T-helper 17 cell (primary cell): Measurements from ENCODE around the gene TREX2. TPM values are rescaled to one million over a fixed set of nuclear protein-coding genes. Genes with fewer than 3 reads are reported as not detected.

Experiments used
- ATAC-seq: fragments of 150-1000 bp; cut with Tn5 transposase; 2 replicates; pipeline ENCODE4 v1.10.0; 2021; ENCODE audit warnings: mild to moderate bottlenecking, moderate library complexity
- DNase-seq, 3 donors: peaks; one replicate each; pipeline versions ENCODE4 v3.0.0 to v3.0.0-alpha.2; 2020 to 2021
- H3K9me3 ChIP-seq: one replicate; pipeline ENCODE4 v1.7.0; 2013; ENCODE audit warnings: low read length, mild to moderate bottlenecking; ENCODE audit not compliant: control insufficient read depth, poor library complexity, severe bottlenecking
- H3K27ac Mint-ChIP-seq: one replicate; pipeline ENCODE4 v1.8.0; 2022; ENCODE audit warnings: mild to moderate bottlenecking, moderate library complexity, mixed read lengths
- H3K27me3 Mint-ChIP-seq: one replicate; pipeline ENCODE4 v1.8.0; 2022; ENCODE audit warnings: mixed read lengths
- H3K36me3 Mint-ChIP-seq: one replicate; pipeline ENCODE4 v1.8.0; 2022; ENCODE audit warnings: low read depth, mixed read lengths
- H3K4me1 Mint-ChIP-seq: one replicate; pipeline ENCODE4 v1.8.0; 2022; ENCODE audit warnings: mild to moderate bottlenecking, mixed read lengths
- H3K4me3 Mint-ChIP-seq: one replicate; pipeline ENCODE4 v1.8.0; 2022; ENCODE audit warnings: mild to moderate bottlenecking, moderate library complexity, mixed read lengths
- total RNA-seq, 4 donors: library from RNA in 2 of 4; stranded (reverse) in 2 of 4; gene quantifications; one replicate each; pipeline ENCODE4 v1.2.3 and lab custom pipeline; 2022 to 2026

Gene TREX2
- total RNA-seq, 2 donors from 2014 or later: 2.0 to 3.3 TPM

DNA sequence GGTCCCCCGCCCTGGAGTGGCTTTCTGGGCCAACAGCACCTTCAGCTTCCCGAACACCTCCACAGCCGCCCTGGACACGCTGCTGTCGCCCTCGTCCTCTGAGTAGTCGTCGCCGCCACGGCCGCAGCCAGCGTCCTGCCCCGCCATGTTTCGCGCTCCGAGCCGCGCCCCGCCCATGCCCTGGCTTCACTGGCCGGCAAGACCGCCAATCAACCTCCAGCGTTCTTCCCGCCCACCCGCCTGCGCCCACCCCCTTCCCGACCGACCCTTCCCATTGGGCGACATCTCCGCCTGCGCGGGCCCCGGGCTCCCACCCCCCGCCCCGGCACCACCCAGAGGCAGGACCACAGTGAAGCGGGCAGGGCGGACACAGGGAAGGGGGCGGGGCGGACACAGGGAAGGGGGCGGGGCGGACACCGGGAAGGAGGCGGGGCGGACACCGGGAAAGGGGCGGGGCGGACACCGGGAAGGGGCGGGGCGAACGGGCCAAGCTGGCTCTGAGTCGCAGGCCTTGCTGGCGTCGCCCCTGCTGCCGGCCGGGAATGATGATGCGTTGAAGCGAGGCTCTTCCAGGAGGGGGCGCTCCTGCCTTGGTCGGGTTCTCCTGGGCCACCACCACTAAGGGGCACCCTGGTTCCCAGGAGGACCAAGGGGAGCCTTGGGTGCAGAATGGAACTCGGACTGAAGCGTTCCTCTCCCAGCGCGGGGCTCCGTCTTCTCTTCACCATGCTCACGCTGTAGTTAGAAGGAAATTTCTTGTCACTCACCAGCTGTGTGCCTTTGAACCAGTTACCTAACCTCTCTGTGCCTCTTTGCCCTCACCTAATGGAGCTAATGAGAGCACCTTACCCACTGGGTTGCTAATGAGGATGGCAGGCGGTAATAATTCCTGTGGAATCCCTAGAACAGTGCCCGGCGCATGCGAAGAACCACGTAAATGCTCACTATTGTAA lies 24.8 kb upstream of the TREX2 start, which contains the start of gene HAUS7:
Gene HAUS7, minus strand, starts transcription at position 166 of the 953 bp plus-strand sequence. Its CDS starts 19 bp downstream, at position 147.
- Mint-ChIP-seq H3K27me3 (no peaks in the 10 kb centered on the region), H3K36me3 (no peaks in the 10 kb centered on the region), H3K27ac (no peak within 1 kb of the TSS)

DNA sequence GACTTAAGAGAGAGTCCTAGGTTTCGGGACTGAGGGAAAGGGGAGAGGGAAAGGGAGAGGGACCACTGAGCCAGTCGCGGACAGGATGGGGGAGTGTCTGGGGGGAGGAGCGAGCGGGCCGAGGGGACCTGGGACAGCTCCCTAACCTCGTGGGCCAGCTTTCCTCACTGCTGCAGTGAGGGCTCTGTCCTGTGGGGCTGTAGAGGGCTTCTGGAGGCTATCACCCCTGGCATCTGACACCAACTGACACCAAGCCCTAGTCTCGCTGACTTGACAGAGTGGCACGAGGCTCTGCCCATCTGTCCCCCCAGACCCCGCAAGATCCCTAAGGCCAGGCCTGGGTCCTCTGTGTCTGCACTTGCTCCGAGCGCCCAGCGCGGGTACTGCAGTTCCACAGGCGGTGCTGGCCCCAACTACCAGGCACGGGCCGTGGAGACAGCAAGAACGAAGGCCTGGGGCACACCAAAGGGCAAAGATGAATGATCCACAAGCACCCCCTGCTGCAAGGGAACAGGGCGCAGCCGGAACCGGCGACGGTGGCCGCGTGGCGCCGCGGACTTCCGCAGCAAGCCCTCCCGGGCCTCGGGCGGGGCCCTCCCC lies 24.1 kb upstream of the TREX2 start:
- Mint-ChIP-seq H3K36me3 (no peaks in the 10 kb centered on the region), H3K27me3 (no peaks in the 10 kb centered on the region), H3K4me1 (peaks cover 9% of the 10 kb centered on the region), H3K4me3 (peak overlapping the region; percentile 84), H3K27ac (no peak overlapping the region)
- no peaks in the 10 kb centered on the region for H3K9me3 ChIP-seq
- peak in 1 of 3 donors; percentile 26 for DNase-seq
- ATAC-seq: peak; percentile 42

More for the DNA sequence above, 24.8 kb upstream of the TREX2 start, which contains the start of gene HAUS7:
- ATAC-seq: peak; percentile 89
- peak; percentile 76 to 85 (median 80) for DNase-seq
- no peaks in the 10 kb centered on the region for H3K9me3 ChIP-seq
- Mint-ChIP-seq H3K4me1 (peaks cover 9% of the 10 kb centered on the region), H3K4me3 (peak within 1 kb of the TSS; percentile 84)

GRCh38 chrX:153468008-153468580 lies 22.2 kb upstream of the TREX2 start:
- DNase-seq (no peak), ATAC-seq (no peak)
- H3K27me3 Mint-ChIP-seq: no peaks in the 10 kb centered on the region
- H3K9me3 ChIP-seq: no peaks in the 10 kb centered on the region
- no peaks in the 10 kb centered on the region for H3K36me3 Mint-ChIP-seq
- H3K4me1 Mint-ChIP-seq: peaks cover 11% of the 10 kb centered on the region
- H3K4me3 Mint-ChIP-seq: no peak overlapping the region
- no peak overlapping the region for H3K27ac Mint-ChIP-seq

- H3K9me3 ChIP-seq: no peaks in the 10 kb centered on the region
- Mint-ChIP-seq H3K4me1 (peaks cover 11% of the 10 kb centered on the region), H3K4me3 (no peak overlapping the region), H3K36me3 (no peaks in the 10 kb centered on the region), H3K27me3 (no peaks in the 10 kb centered on the region), H3K27ac (no peak overlapping the region)
- DNase-seq (no peak), ATAC-seq (no peak)
Observed at GRCh38 chrX:153465691-153466380, 20.0 kb upstream of the TREX2 start.

- no peak overlapping the region for H3K27ac Mint-ChIP-seq
- H3K4me3 Mint-ChIP-seq: no peak overlapping the region
- DNase-seq (no peak), ATAC-seq (no peak)
- peaks cover 6% of the 10 kb centered on the region for H3K4me1 Mint-ChIP-seq
- H3K27me3 Mint-ChIP-seq: no peaks in the 10 kb centered on the region
- H3K36me3 Mint-ChIP-seq: peaks cover 3% of the 10 kb centered on the region
- no peaks in the 10 kb centered on the region for H3K9me3 ChIP-seq
Observed at GRCh38 chrX:153464116-153464515, 18.3 kb upstream of the TREX2 start.

DNA sequence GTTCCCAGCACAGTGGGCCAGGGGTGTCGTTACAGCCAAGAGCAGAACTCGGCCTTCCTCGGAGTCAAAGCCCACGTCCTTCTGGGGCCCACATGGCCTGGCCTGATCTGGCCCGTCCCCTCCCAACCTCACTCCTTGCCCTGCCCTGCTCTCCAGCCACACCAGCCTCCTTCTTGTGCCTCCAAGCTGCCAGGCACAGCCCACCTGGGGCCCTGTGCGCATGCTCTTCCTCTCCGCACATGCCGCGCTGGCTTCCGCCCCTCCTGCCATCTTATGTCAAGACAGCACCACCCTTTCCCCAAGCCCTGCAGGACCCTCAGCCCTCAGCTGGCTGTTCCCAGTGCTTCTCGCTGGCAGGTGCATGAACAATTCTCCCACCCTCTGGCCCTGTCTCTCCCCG lies 17.7 kb upstream of the TREX2 start:
- Mint-ChIP-seq H3K36me3 (peaks cover 4% of the 10 kb centered on the region), H3K4me1 (peaks cover 6% of the 10 kb centered on the region)
- no peaks in the 10 kb centered on the region for H3K9me3 ChIP-seq

GRCh38 chrX:153463031-153463430 lies 17.2 kb upstream of the TREX2 start:
- no peaks in the 10 kb centered on the region for H3K27me3 Mint-ChIP-seq
- DNase-seq (no peak), ATAC-seq (no peak)
- H3K9me3 ChIP-seq: no peaks in the 10 kb centered on the region
- no peak overlapping the region for H3K27ac Mint-ChIP-seq
- peaks cover 4% of the 10 kb centered on the region for H3K36me3 Mint-ChIP-seq
- H3K4me1 Mint-ChIP-seq: peaks cover 3% of the 10 kb centered on the region
- H3K4me3 Mint-ChIP-seq: no peak overlapping the region

More for the DNA sequence above, 17.7 kb upstream of the TREX2 start:
- H3K4me3 Mint-ChIP-seq: no peak overlapping the region
- no peaks in the 10 kb centered on the region for H3K27me3 Mint-ChIP-seq
- ATAC-seq: no peak
- no peak overlapping the region for H3K27ac Mint-ChIP-seq
- no peak for DNase-seq

GRCh38 chrX:153462291-153462690 lies 16.4 kb upstream of the TREX2 start:
- H3K4me1 Mint-ChIP-seq: peaks cover 2% of the 10 kb centered on the region
- DNase-seq (no peak), ATAC-seq (no peak)
- no peak overlapping the region for H3K4me3 Mint-ChIP-seq
- no peaks in the 10 kb centered on the region for H3K27me3 Mint-ChIP-seq
- peaks cover 4% of the 10 kb centered on the region for H3K36me3 Mint-ChIP-seq
- H3K9me3 ChIP-seq: no peaks in the 10 kb centered on the region
- H3K27ac Mint-ChIP-seq: no peak overlapping the region

DNA sequence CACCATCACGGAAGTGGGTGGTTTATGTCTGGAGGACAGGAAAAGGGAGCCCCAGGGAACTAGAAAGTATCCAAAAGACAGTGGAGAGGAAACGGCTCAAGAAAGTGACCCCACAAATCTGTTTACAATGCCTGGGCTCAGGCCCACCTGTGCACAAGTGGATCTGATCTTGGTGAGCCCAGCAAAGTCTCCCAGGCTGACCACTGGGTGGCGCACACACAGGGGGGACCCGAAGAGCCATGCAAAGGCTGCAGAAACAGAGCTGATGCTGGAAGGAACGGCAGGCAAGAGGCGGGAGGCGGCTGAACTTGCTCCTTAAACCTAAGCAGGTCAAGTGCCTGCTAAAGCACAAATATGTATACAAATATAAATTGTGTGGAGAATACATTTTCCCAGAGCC lies 15.0 kb upstream of the TREX2 start:
- Mint-ChIP-seq H3K36me3 (peaks cover 4% of the 10 kb centered on the region), H3K27ac (no peak overlapping the region), H3K4me3 (no peak overlapping the region), H3K4me1 (peaks cover 2% of the 10 kb centered on the region), H3K27me3 (no peaks in the 10 kb centered on the region)
- DNase-seq (peak in 2 of 3 donors; percentile 26 to 28), ATAC-seq (peak; percentile 61)
- H3K9me3 ChIP-seq: no peaks in the 10 kb centered on the region

- ATAC-seq: no peak
- H3K9me3 ChIP-seq: no peaks in the 10 kb centered on the region
- H3K4me1 Mint-ChIP-seq: peaks cover 2% of the 10 kb centered on the region
- H3K27ac Mint-ChIP-seq: no peak overlapping the region
- no peaks in the 10 kb centered on the region for H3K27me3 Mint-ChIP-seq
- H3K4me3 Mint-ChIP-seq: no peak overlapping the region
- DNase-seq: no peak
- H3K36me3 Mint-ChIP-seq: peaks cover 4% of the 10 kb centered on the region
Observed at GRCh38 chrX:153459986-153460385, 14.1 kb upstream of the TREX2 start.

GRCh38 chrX:153458476-153458875 lies 12.6 kb upstream of the TREX2 start:
- H3K27ac Mint-ChIP-seq: no peak overlapping the region
- no peaks in the 10 kb centered on the region for H3K27me3 Mint-ChIP-seq
- H3K9me3 ChIP-seq: no peaks in the 10 kb centered on the region
- DNase-seq: no peak
- no peak for ATAC-seq
- peaks cover 4% of the 10 kb centered on the region for H3K36me3 Mint-ChIP-seq
- H3K4me1 Mint-ChIP-seq: no peaks in the 10 kb centered on the region
- no peak overlapping the region for H3K4me3 Mint-ChIP-seq

- no peaks in the 10 kb centered on the region for H3K9me3 ChIP-seq
- H3K36me3 Mint-ChIP-seq: peaks cover 4% of the 10 kb centered on the region
- no peaks in the 10 kb centered on the region for H3K4me1 Mint-ChIP-seq
- no peak overlapping the region for H3K27ac Mint-ChIP-seq
- no peak for DNase-seq
- H3K4me3 Mint-ChIP-seq: no peak overlapping the region
- H3K27me3 Mint-ChIP-seq: no peaks in the 10 kb centered on the region
- no peak for ATAC-seq
Observed at GRCh38 chrX:153457827-153458466, 12.1 kb upstream of the TREX2 start.
